Neural progenitor cell (in vitro differentiated cells): ENCODE results near the gene ZNF441. TPM values are rescaled to one million over a fixed set of nuclear protein-coding genes. Genes with fewer than 3 reads are reported as not detected.
"Not testable (repeated sequence)": the region's sequence is repeated elsewhere in the genome, so short reads cannot be mapped to it uniquely, and the experiment has no call there.

ENCODE experiments used
- DNase-seq: peaks from one replicate; pipeline ENCODE4 v3.0.0-alpha.2; 2016; ENCODE audit warnings: low spot score
- H2AFZ ChIP-seq: fragments of 200-600 bp; sonication (generic); replicated peaks from 2 replicates; pipeline ENCODE4 v1.6.1; 2016; ENCODE audit warnings: antibody characterized with exemption
- H3F3A ChIP-seq: fragments of 200-600 bp; sonication (generic); 2 replicates; pipeline ENCODE4 v1.6.1; 2016; ENCODE audit warnings: antibody characterized with exemption, low read depth
- H3K27ac ChIP-seq: fragments of 200-600 bp; sonication (generic); 2 replicates; pipeline ENCODE4 v1.5.1; 2016; ENCODE audit warnings: mild to moderate bottlenecking
- H3K27me3 ChIP-seq: fragments of 200-600 bp; sonication (generic); 2 replicates; pipeline ENCODE4 v1.6.1; 2016; ENCODE audit warnings: mild to moderate bottlenecking, moderate library complexity
- H3K36me3 ChIP-seq: fragments of 200-600 bp; sonication (generic); 2 replicates; pipeline ENCODE4 v1.5.1; 2016
- H3K4me1 ChIP-seq: fragments of 200-600 bp; sonication (generic); 2 replicates; pipeline ENCODE4 v1.6.1; 2016; ENCODE audit warnings: mixed run types
- H3K4me2 ChIP-seq: fragments of 200-600 bp; sonication (generic); 2 replicates; pipeline ENCODE4 v1.6.1; 2016
- H3K4me3 ChIP-seq: fragments of 200-600 bp; sonication (generic); 2 replicates; pipeline ENCODE4 v1.5.1; 2016
- H3K79me2 ChIP-seq: fragments of 200-600 bp; sonication (generic); 2 replicates; pipeline ENCODE4 v1.6.1; 2016; ENCODE audit warnings: low read depth
- H3K9ac ChIP-seq: fragments of 200-600 bp; sonication (generic); 2 replicates; pipeline ENCODE4 v1.6.1; 2016
- H3K9me3 ChIP-seq: fragments of 200-600 bp; sonication (generic); 2 replicates; pipeline ENCODE4 v1.5.1; 2016; ENCODE audit warnings: low read depth
- H4K20me1 ChIP-seq: fragments of 200-600 bp; sonication (generic); 2 replicates; pipeline ENCODE4 v1.6.1; 2016; ENCODE audit warnings: low read depth
- H3K27ac Mint-ChIP-seq: 3 replicates; pipeline ENCODE4 v1.8.0; 2021; ENCODE audit warnings: mixed read lengths
- H3K27me3 Mint-ChIP-seq: 2 replicates; pipeline ENCODE4 v1.8.0; 2022; ENCODE audit warnings: low read depth, mild to moderate bottlenecking, inconsistent platforms, moderate library complexity, mixed read lengths; ENCODE audit not compliant: insufficient read depth
- H3K36me3 Mint-ChIP-seq: 3 replicates; pipeline ENCODE4 v1.8.0; 2021; ENCODE audit warnings: mixed read lengths
- H3K4me1 Mint-ChIP-seq: 3 replicates; pipeline ENCODE4 v1.8.0; 2021; ENCODE audit warnings: mixed read lengths
- H3K4me3 Mint-ChIP-seq: 3 replicates; pipeline ENCODE4 v1.8.0; 2021; ENCODE audit warnings: mild to moderate bottlenecking, moderate library complexity, mixed read lengths
- H3K9me3 Mint-ChIP-seq: 3 replicates; pipeline ENCODE4 v1.8.0; 2020; ENCODE audit warnings: mixed read lengths
- EZH2 ChIP-seq: fragments of 200-600 bp; sonication (generic); IDR thresholded peaks from 2 replicates; pipeline ENCODE4 v1.6.1; 2017; ENCODE audit warnings: antibody characterized with exemption, mild to moderate bottlenecking, moderate library complexity
- EZH2phosphoT487 ChIP-seq: fragments of 200-600 bp; sonication (generic); IDR thresholded peaks from 2 replicates; pipeline ENCODE4 v1.6.1; 2017; ENCODE audit warnings: antibody characterized with exemption
- total RNA-seq: library from RNA; depleted of rRNA; stranded (reverse); fragments of >200 nt; gene quantifications from 2 replicates; pipeline ENCODE4 v1.2.3, GENCODE V29; 2015; ENCODE audit warnings: low replicate concordance
- TF ChIP-seq, protein P1 (sequence below): fragments of 200-600 bp; sonication (generic); IDR thresholded peaks from 2 replicates; pipeline ENCODE4 v1.5.1; 2017; ENCODE audit warnings: antibody characterized with exemption, mild to moderate bottlenecking

Gene ZNF441
- total RNA-seq, 1 donor from 2014 or later: 7.3 TPM

DNA sequence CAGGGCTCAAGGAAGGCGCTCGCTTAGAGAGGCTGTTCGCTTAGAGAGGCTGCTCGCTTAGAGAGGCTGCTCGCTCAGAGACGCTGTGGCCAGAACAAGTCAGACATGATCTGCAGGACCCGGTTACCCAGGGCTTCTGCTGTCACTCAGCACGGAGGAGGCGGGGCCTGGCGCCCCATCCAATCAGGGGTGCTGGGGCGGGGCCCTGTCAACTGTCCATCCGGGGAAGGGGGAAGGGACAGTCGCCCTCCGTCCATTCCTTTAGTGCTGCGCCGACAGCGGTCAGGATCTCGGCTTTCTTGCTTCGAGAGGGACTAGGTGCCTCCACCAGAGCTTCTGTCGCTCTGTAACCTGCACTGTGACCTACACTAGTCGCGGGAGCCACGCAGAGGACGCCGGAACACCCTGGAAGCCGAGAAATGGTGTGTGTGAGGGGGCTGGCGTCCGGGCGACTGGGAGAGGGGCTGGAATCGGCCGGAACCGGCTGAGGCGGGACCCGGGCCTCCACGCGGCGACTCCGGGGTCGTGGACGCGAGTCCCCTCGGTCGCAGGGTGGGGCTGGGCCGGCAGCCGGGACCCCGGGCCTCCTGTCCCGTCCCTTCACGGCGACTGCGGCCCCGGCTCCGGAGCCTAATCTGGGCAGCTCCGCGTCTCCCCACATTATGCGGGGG, 47.4 kb downstream of the ZNF441 start, which contains the start of gene ZNF440:
ZNF440 (plus strand) TSS at position 245 of the 671 bp plus-strand sequence; CDS start at position 420, 175 bp downstream.
- Histone ChIP-seq H3K4me1 (no peaks in the 10 kb centered on the region), H3K79me2 (peaks cover 11% of the 10 kb centered on the region), H4K20me1 (no peaks in the 10 kb centered on the region), H3K4me3 (peak within 1 kb of the TSS; percentile 93), H3K4me2 (peak within 1 kb of the TSS; percentile 93), H3K9ac (peak within 1 kb of the TSS; percentile 84), H2AFZ (peak within 1 kb of the TSS; percentile 86), H3K27me3 (peaks cover 9% of the 10 kb centered on the region), H3K27ac (peak within 1 kb of the TSS; percentile 86), H3K9me3 (no peaks in the 10 kb centered on the region), H3K36me3 (no peaks in the 10 kb centered on the region), H3F3A (peaks cover 8% of the 10 kb centered on the region)
- Mint-ChIP-seq H3K4me3 (peak within 1 kb of the TSS; percentile 93), H3K27ac (peak within 1 kb of the TSS; percentile 70), H3K36me3 (peaks cover 45% of the 10 kb centered on the region), H3K4me1 (peaks cover 12% of the 10 kb centered on the region), H3K27me3 (no peaks in the 10 kb centered on the region), H3K9me3 (peaks cover 61% of the 10 kb centered on the region)
- TF ChIP-seq EZH2: peak; percentile 37
- TF ChIP-seq, protein P1, sequence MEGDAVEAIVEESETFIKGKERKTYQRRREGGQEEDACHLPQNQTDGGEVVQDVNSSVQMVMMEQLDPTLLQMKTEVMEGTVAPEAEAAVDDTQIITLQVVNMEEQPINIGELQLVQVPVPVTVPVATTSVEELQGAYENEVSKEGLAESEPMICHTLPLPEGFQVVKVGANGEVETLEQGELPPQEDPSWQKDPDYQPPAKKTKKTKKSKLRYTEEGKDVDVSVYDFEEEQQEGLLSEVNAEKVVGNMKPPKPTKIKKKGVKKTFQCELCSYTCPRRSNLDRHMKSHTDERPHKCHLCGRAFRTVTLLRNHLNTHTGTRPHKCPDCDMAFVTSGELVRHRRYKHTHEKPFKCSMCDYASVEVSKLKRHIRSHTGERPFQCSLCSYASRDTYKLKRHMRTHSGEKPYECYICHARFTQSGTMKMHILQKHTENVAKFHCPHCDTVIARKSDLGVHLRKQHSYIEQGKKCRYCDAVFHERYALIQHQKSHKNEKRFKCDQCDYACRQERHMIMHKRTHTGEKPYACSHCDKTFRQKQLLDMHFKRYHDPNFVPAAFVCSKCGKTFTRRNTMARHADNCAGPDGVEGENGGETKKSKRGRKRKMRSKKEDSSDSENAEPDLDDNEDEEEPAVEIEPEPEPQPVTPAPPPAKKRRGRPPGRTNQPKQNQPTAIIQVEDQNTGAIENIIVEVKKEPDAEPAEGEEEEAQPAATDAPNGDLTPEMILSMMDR: no peak
- peak; percentile 98 for DNase-seq

DNA sequence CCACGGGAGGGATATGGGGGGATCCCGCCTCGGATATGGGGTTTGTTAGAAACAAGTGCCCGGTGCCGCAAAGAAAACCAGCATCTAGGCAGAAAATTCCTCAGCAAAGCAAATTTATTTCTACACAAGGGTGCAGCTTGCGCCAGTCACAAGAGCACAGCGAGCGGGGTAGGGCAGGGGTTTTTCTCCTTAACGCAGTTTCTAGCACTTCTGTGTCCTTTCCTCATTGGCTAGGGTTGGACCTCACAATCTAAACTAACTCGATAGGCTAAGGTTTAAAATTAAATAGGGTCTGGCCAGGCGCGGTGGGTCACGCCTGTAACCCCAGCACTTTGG, 47.9 kb downstream of the ZNF441 start:
- Mint-ChIP-seq H3K4me1 (peaks cover 12% of the 10 kb centered on the region), H3K36me3 (peaks cover 44% of the 10 kb centered on the region), H3K9me3 (peaks cover 57% of the 10 kb centered on the region), H3K27me3 (no peaks in the 10 kb centered on the region), H3K27ac (no peak overlapping the region), H3K4me3 (peak overlapping the region; percentile 92)
- H3K9ac ChIP-seq: peak overlapping the region; percentile 84
- H3K27ac ChIP-seq: no peak overlapping the region
- peak overlapping the region; percentile 93 for H3K4me3 ChIP-seq
- peak overlapping the region; percentile 93 for H3K4me2 ChIP-seq
- TF ChIP-seq, protein P1: no peak
- TF ChIP-seq EZH2phosphoT487 (no peak), EZH2 (no peak)
- peaks cover 8% of the 10 kb centered on the region for H3F3A ChIP-seq
- no peaks in the 10 kb centered on the region for H3K36me3 ChIP-seq
- peak overlapping the region; percentile 86 for H2AFZ ChIP-seq
- DNase-seq: peak; percentile 37
- H3K9me3 ChIP-seq: no peaks in the 10 kb centered on the region
- no peaks in the 10 kb centered on the region for H4K20me1 ChIP-seq
- peaks cover 9% of the 10 kb centered on the region for H3K27me3 ChIP-seq
- H3K79me2 ChIP-seq: peaks cover 11% of the 10 kb centered on the region
- no peaks in the 10 kb centered on the region for H3K4me1 ChIP-seq

DNA sequence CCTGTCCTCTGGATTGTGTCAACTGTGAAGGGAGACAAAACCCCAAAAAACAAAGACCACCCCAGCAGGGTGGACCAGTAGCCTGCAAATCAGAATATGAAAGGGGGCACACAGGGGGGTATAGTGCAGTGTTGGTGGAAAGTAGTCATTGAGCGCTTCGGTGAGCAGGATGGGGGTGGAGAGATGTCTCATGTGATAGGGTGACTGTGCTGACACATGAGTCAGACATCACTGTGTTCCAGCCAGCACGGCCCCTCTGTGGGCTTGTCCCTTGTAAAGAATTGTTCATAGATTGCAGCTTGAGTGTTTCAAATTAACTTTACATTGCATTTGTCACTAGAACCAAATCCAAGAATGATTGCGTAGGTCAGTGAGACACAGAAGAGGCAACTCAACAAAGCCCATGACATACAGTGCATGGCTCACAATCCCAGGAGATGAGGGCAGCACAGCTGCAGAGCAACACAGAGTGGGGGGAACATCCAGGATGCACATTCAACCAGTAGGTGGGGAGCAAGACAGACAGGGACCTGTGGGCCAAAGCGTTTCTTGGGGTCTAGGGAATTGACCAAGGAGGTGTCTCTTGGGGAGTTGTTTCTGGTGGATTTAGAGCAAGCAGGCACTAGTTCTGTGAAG, 54.8 kb downstream of the ZNF441 start:
- Histone ChIP-seq H3K4me2 (no peak overlapping the region), H3K9me3 (no peaks in the 10 kb centered on the region), H2AFZ (no peak overlapping the region), H3K9ac (no peak overlapping the region), H3K79me2 (no peaks in the 10 kb centered on the region), H3K27me3 (no peaks in the 10 kb centered on the region), H4K20me1 (no peaks in the 10 kb centered on the region), H3F3A (no peaks in the 10 kb centered on the region), H3K4me1 (no peaks in the 10 kb centered on the region), H3K27ac (no peak overlapping the region), H3K36me3 (no peaks in the 10 kb centered on the region), H3K4me3 (no peak overlapping the region)
- Mint-ChIP-seq H3K27me3 (peaks cover 5% of the 10 kb centered on the region), H3K27ac (no peak overlapping the region), H3K36me3 (peaks cover 60% of the 10 kb centered on the region), H3K9me3 (peaks cover 74% of the 10 kb centered on the region), H3K4me1 (no peaks in the 10 kb centered on the region), H3K4me3 (no peak overlapping the region)
- DNase-seq: no peak
- TF ChIP-seq, protein P1: no peak
- TF ChIP-seq EZH2: no peak
- no peak for TF ChIP-seq EZH2phosphoT487

DNA sequence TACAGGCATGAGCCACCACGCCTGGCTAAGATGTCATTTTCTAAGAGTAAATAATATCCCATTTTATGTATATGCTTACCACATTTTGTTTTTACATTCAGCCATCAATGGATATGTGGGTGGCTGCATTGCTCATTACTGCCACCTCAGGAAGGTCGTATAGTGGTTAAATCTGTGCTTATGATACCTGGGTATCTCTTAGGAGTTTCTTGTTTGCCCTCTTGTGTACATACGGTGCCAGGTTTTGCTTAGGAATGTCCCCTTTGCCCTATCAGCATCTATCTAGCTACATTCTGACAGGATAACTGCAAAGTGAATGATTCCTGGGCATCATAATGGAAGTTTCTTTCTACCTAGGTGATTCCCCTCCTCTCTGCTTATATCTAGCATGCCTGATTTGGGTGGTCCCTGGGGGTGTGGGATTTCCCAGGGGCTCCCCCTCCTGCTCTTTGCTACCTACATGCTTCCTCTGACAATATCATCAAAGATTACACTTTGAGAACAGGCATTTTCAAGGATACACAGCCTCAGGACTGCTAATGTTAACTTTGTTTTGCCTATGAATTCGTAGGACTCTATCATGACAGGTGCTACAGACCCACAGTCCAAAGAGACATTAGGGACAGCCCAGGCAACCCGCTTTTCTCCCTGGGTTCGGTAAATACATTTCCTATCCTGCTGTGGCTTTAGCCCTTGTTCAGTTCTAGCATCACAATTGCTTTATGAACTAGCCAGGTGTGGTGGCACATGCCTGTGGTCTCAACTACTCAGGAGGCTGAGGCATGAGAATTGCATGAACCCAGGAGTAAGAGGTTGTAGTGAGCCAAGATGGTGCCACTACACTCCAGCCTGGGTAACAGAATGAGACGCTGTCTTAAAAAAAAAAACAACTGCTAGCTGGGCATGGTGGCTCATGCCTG, 62.4 kb downstream of the ZNF441 start:
- H3K9me3 ChIP-seq: peaks cover 33% of the 10 kb centered on the region

More for the DNA sequence above, 62.4 kb downstream of the ZNF441 start:
- Mint-ChIP-seq H3K9me3 (peaks cover 90% of the 10 kb centered on the region), H3K36me3 (peaks cover 84% of the 10 kb centered on the region)
- not testable (repeated sequence) for H4K20me1 ChIP-seq, H3K9ac ChIP-seq, H3K4me3 ChIP-seq, H3K27ac Mint-ChIP-seq, H3K4me1 ChIP-seq, H3K27ac ChIP-seq, H3K27me3 Mint-ChIP-seq, H3K4me2 ChIP-seq, DNase-seq, H3K4me1 Mint-ChIP-seq, H3F3A ChIP-seq, H3K79me2 ChIP-seq, H3K4me3 Mint-ChIP-seq, H3K27me3 ChIP-seq, H2AFZ ChIP-seq
- H3K36me3 ChIP-seq: peaks cover 35% of the 10 kb centered on the region
